ENCODE data around the gene ORAI3.

DNA sequence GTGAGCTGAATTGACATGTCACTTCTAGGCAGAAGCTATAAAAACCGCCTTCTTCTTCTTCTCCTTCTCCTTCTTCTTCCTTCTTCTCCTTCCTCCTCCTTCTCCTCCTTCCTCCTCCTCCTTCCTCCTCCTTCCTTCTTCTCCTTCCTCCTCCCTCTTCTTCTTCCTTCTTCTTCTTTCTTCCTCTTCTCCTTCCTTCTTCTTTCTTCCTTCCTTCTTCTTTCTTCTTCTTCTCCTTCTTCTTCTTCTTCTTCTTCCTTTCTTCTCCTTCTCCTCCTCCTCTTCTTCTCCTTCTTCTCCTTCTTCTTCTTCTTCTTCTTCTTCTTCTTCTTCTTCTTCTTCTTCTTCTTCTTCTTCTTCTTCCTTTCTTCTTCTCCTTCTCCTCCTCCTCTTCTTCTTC, 30.3 kb upstream of the ORAI3 start:
- TF ChIP-seq, protein P1, sequence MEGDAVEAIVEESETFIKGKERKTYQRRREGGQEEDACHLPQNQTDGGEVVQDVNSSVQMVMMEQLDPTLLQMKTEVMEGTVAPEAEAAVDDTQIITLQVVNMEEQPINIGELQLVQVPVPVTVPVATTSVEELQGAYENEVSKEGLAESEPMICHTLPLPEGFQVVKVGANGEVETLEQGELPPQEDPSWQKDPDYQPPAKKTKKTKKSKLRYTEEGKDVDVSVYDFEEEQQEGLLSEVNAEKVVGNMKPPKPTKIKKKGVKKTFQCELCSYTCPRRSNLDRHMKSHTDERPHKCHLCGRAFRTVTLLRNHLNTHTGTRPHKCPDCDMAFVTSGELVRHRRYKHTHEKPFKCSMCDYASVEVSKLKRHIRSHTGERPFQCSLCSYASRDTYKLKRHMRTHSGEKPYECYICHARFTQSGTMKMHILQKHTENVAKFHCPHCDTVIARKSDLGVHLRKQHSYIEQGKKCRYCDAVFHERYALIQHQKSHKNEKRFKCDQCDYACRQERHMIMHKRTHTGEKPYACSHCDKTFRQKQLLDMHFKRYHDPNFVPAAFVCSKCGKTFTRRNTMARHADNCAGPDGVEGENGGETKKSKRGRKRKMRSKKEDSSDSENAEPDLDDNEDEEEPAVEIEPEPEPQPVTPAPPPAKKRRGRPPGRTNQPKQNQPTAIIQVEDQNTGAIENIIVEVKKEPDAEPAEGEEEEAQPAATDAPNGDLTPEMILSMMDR (IDR thresholded peaks at IDR 0.05; ENCODE audit: poor library complexity, severe bottlenecking): no peak
- TF ChIP-seq POLR2AphosphoS5 (IDR thresholded peaks at IDR 0.05) (no peak), SMC3 (conservative IDR thresholded peaks at IDR 0.05; ENCODE audit: poor library complexity) (no peak)
